Gastrocnemius medialis (tissue), 4 donors: ENCODE measurements around the gene ADAM12.

Experiments
- POLR2A ChIP-seq, 2 donors: fragments of 450-650 bp; IDR thresholded peaks; one replicate each; pipeline ENCODE4 v1.6.1; 2017; ENCODE audit warnings: antibody characterized with exemption in 2 of 2, mild to moderate bottlenecking in 2 of 2, moderate library complexity in 2 of 2
- TF ChIP-seq, protein P1 (sequence below), 5 experiments: fragments of 450-650 bp in 3 of 5; fragments of 200-600 bp in 2 of 5; sonication (generic) in 2 of 5; IDR thresholded peaks in 4 of 5; conservative IDR thresholded peaks in 1 of 5; 1 replicate in 4 of 5; 2 replicates in 1 of 5; pipeline ENCODE4 v1.5.1; 2016 to 2019; ENCODE audit warnings: antibody characterized with exemption in 5 of 5, mild to moderate bottlenecking in 3 of 5, moderate library complexity in 3 of 5

DNA sequence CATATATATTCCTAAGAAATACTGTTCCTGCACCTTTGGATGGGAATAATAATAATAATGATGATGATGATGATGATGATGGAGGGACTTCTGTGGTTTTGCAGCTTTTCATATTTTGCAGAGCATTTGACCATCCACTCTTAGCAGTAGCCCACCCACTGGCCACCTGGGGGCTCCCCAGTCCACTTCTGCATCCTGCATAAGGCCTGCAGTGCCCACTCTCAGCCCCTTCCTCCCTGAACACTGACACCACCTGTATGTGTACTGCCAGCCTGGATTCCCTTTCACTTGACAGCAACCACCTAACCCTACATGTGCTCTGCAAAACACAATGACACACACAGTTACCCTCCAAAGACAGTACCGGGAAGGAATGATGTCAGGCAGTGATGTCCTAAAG lies 131.4 kb downstream of the ADAM12 start:
- TF ChIP-seq, protein P1, sequence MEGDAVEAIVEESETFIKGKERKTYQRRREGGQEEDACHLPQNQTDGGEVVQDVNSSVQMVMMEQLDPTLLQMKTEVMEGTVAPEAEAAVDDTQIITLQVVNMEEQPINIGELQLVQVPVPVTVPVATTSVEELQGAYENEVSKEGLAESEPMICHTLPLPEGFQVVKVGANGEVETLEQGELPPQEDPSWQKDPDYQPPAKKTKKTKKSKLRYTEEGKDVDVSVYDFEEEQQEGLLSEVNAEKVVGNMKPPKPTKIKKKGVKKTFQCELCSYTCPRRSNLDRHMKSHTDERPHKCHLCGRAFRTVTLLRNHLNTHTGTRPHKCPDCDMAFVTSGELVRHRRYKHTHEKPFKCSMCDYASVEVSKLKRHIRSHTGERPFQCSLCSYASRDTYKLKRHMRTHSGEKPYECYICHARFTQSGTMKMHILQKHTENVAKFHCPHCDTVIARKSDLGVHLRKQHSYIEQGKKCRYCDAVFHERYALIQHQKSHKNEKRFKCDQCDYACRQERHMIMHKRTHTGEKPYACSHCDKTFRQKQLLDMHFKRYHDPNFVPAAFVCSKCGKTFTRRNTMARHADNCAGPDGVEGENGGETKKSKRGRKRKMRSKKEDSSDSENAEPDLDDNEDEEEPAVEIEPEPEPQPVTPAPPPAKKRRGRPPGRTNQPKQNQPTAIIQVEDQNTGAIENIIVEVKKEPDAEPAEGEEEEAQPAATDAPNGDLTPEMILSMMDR (IDR thresholded peaks at IDR 0.05 in 4 of 5, conservative IDR thresholded peaks at IDR 0.05 in 1 of 5) = no peak
- no peak for TF ChIP-seq POLR2A (IDR thresholded peaks at IDR 0.05)
